GM12801 (cell line): ENCODE data around the gene CHURC1.

Source experiments
- CTCF ChIP-seq: IDR thresholded peaks from one replicate; pipeline ENCODE4 v1.5.1; 2011; ENCODE audit warnings: control low read depth; ENCODE audit not compliant: insufficient read length; ENCODE audit errors: extremely low read depth

CHURC1 gene

GRCh38 chr14:64953661-64954060, 39.4 kb downstream of the CHURC1 start:
- TF ChIP-seq CTCF: no peak

GRCh38 chr14:64954491-64955240, 40.4 kb downstream of the CHURC1 start:
- no peak for TF ChIP-seq CTCF

- no peak for TF ChIP-seq CTCF
Measured at GRCh38 chr14:64955297-64955696, 41.0 kb downstream of the CHURC1 start.

- no peak for TF ChIP-seq CTCF
Measured at GRCh38 chr14:64956697-64957406, 42.6 kb downstream of the CHURC1 start.

GRCh38 chr14:64958201-64958600, 43.9 kb downstream of the CHURC1 start:
- TF ChIP-seq CTCF: no peak

- no peak for TF ChIP-seq CTCF
Measured at GRCh38 chr14:64958743-64959142, 44.5 kb downstream of the CHURC1 start.

- no peak for TF ChIP-seq CTCF
Measured at GRCh38 chr14:64960762-64961276, 46.6 kb downstream of the CHURC1 start.
